Measurements from ENCODE around the gene CD47.

DNA sequence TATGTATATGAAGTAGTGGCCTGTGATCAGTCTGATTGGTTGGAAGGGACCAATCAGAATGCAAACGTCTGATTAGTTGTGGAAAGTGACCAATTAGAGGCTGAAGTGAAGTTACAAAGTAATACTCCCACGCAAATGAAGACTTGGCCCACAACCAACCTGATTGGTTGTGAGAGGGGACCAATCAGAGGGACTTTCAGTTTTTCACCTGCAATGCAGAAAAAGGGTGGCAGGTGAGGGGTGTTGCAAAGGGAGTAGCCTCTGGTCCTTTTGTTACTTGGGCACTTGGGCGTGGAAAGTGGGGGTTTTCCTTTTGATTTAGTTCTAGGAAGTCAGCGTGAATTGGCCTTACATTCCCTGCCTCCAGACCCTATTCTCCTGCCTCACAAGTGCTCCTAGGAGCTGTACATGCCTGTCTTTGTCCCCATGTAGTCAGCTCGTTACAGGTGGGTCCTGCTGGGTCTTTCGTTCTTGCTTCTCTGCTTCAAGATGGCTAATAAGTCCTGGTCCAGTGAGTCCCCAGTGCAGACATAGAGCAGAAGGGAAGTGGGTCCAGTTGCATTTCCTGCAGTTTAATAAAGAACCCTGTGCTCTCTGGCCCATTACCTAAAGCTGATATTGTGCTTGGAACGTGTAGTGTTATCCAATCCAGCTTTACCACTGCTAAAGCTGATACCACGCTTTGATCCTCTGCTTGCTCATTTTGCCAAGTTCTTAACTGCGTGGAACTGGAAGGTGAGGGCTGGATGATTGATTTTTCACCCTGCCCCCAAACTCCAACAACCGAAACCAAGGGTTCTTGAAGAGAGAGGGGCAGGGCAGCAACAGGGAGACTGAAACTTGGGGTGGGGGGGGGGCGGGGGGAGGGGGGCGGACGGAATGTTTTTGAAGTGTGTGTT lies 46.0 kb upstream of the CD47 start:
- TF ChIP-seq, protein P1, sequence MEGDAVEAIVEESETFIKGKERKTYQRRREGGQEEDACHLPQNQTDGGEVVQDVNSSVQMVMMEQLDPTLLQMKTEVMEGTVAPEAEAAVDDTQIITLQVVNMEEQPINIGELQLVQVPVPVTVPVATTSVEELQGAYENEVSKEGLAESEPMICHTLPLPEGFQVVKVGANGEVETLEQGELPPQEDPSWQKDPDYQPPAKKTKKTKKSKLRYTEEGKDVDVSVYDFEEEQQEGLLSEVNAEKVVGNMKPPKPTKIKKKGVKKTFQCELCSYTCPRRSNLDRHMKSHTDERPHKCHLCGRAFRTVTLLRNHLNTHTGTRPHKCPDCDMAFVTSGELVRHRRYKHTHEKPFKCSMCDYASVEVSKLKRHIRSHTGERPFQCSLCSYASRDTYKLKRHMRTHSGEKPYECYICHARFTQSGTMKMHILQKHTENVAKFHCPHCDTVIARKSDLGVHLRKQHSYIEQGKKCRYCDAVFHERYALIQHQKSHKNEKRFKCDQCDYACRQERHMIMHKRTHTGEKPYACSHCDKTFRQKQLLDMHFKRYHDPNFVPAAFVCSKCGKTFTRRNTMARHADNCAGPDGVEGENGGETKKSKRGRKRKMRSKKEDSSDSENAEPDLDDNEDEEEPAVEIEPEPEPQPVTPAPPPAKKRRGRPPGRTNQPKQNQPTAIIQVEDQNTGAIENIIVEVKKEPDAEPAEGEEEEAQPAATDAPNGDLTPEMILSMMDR (IDR thresholded peaks at IDR 0.05; ENCODE audit: insufficient read depth, low read length), result no peak
- TF ChIP-seq GABPA (IDR thresholded peaks at IDR 0.05; ENCODE audit: low read depth), result no peak
- no peak for TF ChIP-seq POLR2AphosphoS5 (IDR thresholded peaks at IDR 0.05; ENCODE audit: low read depth)

All from HL-60 (cell line).